HG03520 (cell line): Measurements from ENCODE around the gene AIP.

ENCODE experiments used
- ATAC-seq: cut with Tn5 transposase; IDR thresholded peaks from one replicate; pipeline ENCODE4 v1.9.1; 2021; ENCODE audit warnings: mild to moderate bottlenecking, moderate library complexity; ENCODE audit not compliant: unreplicated experiment

AIP gene

GRCh38 chr11:67492801-67493547, 10.1 kb downstream of the AIP start:
- ATAC-seq, result no peak

- no peak for ATAC-seq
Measured at GRCh38 chr11:67493548-67494370, 10.9 kb downstream of the AIP start.

DNA sequence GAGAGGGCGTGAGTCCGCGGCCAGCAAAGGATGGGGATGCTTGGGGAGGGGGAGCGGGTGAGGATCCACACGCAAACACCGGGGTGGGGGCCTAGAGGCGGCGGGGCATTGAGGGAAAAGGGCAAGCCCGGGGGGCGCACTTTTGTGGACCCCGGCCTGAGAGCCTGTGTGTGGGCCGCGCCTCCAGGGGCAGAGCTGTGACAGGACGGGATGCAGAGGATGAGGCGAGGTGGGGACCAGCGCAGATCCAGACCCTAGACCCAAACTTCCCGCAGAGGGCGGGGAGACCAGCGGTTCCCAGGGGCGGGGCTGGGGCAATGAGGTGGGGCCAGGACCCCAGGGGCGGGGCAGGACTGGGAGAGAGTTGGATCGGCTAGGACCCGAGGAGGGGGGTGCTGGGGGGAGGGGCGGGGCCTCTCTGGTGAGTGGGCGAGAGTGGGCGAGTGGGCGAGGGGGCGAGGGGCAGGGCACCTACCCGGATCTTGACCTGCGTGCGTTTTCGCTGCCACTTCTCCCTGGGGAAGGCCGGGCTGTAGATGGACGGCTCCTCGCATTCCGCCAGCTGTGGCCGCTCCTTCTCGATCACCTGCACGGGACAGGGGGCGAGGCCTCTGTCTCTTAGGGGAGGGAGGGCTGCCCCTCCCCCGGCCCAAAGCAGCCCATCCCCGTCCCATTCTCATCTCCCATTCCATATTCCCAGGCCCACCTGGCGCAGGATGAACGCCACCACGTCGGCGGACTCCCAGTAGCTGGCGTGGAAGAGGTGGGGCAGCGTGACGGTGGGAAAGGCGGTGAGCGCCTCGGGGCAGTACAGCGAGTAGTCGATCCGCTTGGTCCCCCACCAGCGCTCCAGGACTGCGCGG, 11.8 kb downstream of the AIP start:
- no peak for ATAC-seq

DNA sequence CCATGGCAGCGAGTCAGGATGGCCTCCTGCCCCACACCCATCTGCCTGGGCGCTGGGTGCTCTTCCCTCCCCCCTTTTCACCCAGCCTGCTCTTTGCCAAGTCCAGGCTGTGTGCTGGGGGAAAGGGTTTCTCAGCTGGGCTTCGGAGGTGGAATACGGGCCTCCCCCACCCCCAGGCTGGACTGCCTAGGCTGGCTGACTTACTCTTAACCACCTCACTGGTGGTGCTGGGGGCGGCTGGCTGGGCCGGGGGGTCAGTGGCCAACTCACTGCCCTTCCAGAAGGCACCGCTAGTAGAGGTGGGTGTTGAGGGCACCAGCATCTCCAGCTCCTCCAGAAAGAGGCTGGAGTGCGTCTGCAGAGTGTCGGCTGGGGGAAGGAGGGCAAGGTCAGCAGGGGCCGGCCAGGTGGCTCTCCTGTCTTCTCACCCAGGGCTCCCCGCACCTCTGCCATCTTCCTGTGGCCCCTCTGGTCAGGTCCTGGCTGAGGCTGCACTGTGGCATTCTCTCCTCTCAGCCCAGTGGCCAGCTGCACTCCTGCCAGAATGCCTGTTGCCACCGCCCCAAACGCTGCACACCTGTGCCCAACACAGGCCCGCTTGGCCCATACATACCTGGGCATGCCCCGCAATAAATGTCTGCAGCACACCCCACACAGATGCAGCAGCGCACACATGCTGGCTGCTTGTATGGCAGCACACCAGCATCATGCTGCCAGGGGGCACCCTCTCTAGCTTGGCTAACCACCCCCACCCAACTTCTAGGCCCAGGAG, 12.6 kb downstream of the AIP start:
- ATAC-seq, result no peak

DNA sequence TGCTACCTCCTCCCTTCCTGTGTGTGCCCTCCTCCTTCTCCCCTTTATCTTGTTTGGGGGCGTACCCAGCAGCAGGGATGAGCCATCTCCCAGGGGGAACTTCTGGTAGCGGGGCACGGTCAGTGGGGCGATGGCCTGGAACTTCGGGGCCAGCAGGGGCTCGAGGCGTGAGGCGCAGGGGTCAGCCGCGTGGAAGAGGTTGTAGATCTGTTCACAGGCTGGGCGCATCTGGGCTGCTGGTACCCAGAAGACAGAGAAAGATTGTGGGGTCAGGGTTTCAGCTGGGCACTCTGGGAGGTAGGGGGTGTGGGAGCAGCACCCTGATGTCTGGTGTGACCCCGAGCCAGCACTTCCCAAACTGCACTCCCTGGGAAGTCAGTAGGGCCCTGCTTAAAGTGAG, 13.3 kb downstream of the AIP start:
- ATAC-seq, result no peak

- ATAC-seq, result no peak
Measured at GRCh38 chr11:67497656-67498291, 14.9 kb downstream of the AIP start.

- no peak for ATAC-seq
Measured at GRCh38 chr11:67498544-67498972, 15.7 kb downstream of the AIP start.

- no peak for ATAC-seq
Measured at GRCh38 chr11:67499808-67500483, 17.1 kb downstream of the AIP start.

DNA sequence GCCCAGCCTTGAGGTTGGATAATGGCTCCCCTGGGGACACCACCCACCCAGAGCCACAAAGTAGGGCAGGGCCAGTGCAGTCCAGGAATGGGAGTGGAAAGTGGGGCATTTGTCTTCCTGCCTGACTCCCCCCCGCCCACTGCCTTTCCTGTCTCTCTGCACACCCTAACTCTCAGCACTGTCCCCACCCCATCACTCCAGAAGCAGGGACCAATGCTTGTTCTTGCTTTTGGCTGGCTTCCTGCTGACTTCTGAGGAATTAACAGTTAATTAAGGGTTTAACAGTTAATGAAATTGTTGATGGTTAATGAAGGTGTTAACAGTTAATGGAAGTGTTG, 17.6 kb downstream of the AIP start:
- ATAC-seq, result no peak

- no peak for ATAC-seq
Measured at GRCh38 chr11:67500831-67501715, 18.2 kb downstream of the AIP start.

DNA sequence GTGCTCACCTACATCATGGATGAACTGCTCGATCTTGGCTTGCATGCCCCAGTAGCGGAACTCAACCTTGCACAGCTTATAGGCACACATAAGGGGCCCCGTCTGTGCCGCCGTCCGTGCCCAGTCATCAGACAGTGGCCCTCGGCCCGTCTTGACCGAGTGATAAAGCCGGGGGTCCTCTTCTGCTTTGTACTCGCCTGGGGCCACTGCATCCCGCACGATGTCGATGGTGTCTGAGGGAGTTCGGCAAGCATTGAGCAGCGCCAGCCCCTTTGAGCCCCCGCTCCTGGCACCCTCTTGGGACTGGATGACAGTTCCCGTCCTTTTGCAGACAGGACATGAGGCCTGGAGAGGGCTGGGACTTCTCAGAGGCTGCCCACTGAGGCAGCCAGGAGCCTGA, 19.0 kb downstream of the AIP start:
- no peak for ATAC-seq

- ATAC-seq, result no peak
Measured at GRCh38 chr11:67502328-67502979, 19.6 kb downstream of the AIP start.

DNA sequence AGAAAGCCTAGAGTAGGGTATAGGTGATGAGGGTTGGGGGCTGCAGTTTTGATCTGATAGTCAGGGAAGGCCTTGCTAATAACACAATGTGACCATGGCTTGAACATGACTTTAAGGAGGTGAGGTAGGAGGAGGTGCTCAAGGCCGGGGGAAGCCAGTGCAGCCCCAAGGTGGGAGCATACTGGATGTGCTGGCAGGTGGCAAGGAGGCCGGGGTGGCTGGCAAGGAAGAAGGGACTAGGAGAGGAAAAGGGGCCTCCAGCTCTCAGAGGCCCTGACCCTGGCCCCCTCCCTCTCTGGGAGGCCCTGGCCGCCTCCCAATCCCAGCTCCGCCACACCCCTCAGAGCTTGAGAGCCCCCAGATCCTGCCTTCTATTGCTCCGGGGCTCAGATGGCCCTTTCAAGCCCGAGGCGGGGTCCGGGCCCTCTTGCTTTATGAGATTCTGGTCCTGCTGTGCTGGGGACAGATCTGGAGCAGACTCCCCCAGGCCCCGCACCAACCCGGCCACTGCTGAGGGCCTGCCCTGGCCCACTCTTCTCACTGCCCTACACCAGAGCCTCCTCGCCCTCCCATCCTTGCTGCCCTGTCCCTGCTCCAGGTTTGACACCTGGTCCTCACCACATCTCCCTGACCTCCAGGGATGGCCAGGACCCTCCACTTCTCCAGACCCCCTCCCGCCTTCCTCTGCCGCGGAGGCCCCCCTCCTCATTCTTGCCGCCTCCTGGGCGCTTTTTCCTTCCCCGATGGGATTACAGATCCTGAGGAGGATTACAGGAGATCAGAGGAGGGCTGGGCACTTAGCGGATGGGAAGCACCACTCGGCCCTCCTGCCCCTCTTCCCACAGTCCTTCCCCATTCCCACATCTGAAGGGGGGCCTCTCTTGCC, 20.5 kb downstream of the AIP start:
- no peak for ATAC-seq

DNA sequence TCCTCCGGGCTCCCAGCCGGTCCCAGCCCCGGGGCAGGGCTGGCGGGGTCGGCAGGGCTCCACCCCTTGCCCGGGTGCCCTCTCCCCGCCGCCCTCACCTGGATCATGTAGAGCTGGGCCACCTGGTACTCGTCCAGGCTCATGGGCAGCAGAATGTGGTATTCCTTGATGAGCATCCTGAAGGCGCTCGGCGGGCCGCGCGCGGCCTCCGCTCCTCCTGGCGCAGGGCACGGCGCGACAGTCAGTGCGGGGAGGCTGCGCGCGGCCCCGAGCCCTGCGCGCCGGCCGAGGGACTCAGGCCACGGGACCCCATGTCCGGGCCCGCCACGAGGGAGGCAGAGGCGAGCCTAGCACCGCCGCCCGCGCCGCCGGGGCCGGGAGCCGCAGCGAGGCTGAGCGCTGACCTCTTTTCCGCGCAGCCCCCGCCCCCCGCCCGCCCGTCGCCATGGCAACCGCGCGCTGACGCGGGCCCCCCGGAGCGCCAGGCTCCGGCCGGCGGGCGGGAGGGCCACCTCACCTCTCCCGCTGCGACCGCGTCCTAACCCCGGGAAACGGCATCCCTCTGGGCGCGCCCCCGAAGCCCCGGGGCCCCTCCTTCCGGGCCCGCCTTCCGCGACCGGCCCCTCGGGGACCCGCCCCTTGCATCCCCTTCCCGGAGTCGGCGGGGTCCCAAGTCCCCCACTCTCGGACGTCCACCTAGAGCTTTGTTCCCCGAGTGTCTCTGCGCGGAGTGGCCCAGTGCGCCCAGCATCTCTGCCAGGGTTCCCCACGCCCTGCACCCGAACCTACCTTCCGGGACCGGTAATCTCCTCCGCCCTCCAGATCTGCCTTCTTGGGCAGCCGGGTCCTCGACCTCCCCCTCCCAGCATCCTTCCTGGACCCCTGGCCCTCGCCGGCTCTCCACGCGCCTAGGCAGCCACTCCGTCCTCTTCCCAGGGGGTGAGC, 21.5 kb downstream of the AIP start:
- no peak for ATAC-seq

DNA sequence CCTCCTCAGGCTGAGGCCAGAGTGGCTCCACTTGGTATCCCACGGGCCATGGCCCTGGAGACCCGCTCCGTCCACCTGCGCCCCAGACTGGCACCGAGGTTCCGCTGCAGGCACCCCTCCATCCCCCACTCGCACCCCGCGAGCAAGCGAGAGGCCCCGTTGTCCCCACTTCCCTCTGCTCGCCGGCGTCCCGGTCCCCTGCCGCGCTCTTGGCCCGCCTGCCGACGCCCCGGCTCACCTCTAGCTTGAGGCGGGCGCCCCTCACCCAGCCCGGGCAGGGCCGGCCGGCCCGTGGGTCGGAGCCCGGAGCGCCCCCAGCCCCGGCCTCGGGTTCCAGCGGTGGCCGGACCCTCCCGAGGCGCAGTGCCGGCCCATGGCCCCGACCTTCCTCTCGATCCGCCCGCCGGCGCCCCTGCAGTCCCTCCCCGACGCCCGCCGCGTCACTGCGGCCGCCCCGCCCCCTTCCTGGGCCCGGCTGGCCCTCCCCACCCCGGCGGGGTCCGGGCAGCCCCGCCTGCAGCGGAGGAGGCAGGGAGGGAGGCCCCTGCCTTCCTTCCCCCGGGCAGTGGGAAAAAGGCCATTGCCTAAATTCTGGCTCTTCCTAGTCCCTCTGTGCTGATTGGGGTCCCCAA, 22.2 kb downstream of the AIP start, which contains the start of gene PITPNM1:
Gene PITPNM1, minus strand, starts transcription at position 414 of the 632 bp plus-strand sequence. CDS start 1,183 bp downstream, outside the sequence.
- ATAC-seq, result no peak
